Measurements from ENCODE around the gene PLK3.

- TF ChIP-seq CTCF (conservative IDR thresholded peaks at IDR 0.05 in 1 of 2, IDR thresholded peaks at IDR 0.05 in 1 of 2; ENCODE audit: extremely low read depth in 1 of 2, insufficient read depth in 1 of 2, low read depth in 1 of 2, low read length in 2 of 2) = no peak
- TF ChIP-seq EZH2 (IDR thresholded peaks at IDR 0.05; ENCODE audit: borderline replicate concordance, low read length) = no peak
These were observed 22.0 kb downstream of the PLK3 start for GRCh38 chr1:44822131-44822701.

Data from mammary epithelial cell (primary cell).